Activated naive CD8-positive, alpha-beta T cell treated with anti-CD3 and anti-CD28 coated beads, Interleukin-2, amount 10 ng/mL, durations not matched to agents 7 days and 5 days (primary cell): ENCODE results near the gene TPRN. TPM values are rescaled to one million over a fixed set of nuclear protein-coding genes. Genes with fewer than 3 reads are reported as not detected.

Experiments used
- ATAC-seq: fragments of 150-1000 bp; cut with Tn5 transposase; one replicate; pipeline ENCODE4 v1.10.0; 2021; ENCODE audit warnings: low read depth, moderate library complexity
- POLR2A ChIA-PET: fragments of 350-600 bp; sonication (Branson Sonifier 250); formaldehyde crosslinking; loops from one replicate; lab custom pipeline; 2021; ENCODE audit warnings: antibody characterized with exemption; lab: Charles Lee
- DNase-seq: peaks from one replicate; pipeline ENCODE4 v3.0.0; 2021
- H3K27ac Mint-ChIP-seq: one replicate; pipeline ENCODE4 v1.8.0; 2022; ENCODE audit warnings: mild to moderate bottlenecking, mixed read lengths
- H3K27me3 Mint-ChIP-seq: one replicate; pipeline ENCODE4 v1.8.0; 2022; ENCODE audit warnings: mild to moderate bottlenecking, moderate library complexity, mixed read lengths
- H3K36me3 Mint-ChIP-seq: one replicate; pipeline ENCODE4 v1.8.0; 2021; ENCODE audit warnings: mild to moderate bottlenecking, mixed read lengths
- H3K4me1 Mint-ChIP-seq: one replicate; pipeline ENCODE4 v1.8.0; 2021; ENCODE audit warnings: mixed read lengths
- H3K4me3 Mint-ChIP-seq: one replicate; pipeline ENCODE4 v1.8.0; 2022; ENCODE audit warnings: mild to moderate bottlenecking, moderate library complexity, mixed read lengths
- H3K9me3 Mint-ChIP-seq: one replicate; pipeline ENCODE4 v1.8.0; 2021; ENCODE audit warnings: mixed read lengths
- total RNA-seq, 2 experiments: library from RNA; stranded (reverse); gene quantifications; one replicate each; pipeline ENCODE4 v1.2.3, GENCODE V29; 2021

Gene TPRN
- total RNA-seq, 2 experiments from 2014 or later = 11.2 to 14.7 TPM

GRCh38 chr9:137152844-137153405 is 47.6 kb downstream of the TPRN start:
- POLR2A ChIA-PET = interaction anchor here (0.7 kb wide), 1 partner anchor 70 kb away, joined by 3 read pairs; no protein-coding TSS in a partner anchor
- Mint-ChIP-seq H3K4me1 (peaks cover 3% of the 10 kb centered on the region), H3K36me3 (no peaks in the 10 kb centered on the region), H3K4me3 (no peak overlapping the region), H3K27me3 (peaks cover 10% of the 10 kb centered on the region), H3K27ac (no peak overlapping the region), H3K9me3 (no peaks in the 10 kb centered on the region)
- ATAC-seq = no peak
- no peak for DNase-seq

DNA sequence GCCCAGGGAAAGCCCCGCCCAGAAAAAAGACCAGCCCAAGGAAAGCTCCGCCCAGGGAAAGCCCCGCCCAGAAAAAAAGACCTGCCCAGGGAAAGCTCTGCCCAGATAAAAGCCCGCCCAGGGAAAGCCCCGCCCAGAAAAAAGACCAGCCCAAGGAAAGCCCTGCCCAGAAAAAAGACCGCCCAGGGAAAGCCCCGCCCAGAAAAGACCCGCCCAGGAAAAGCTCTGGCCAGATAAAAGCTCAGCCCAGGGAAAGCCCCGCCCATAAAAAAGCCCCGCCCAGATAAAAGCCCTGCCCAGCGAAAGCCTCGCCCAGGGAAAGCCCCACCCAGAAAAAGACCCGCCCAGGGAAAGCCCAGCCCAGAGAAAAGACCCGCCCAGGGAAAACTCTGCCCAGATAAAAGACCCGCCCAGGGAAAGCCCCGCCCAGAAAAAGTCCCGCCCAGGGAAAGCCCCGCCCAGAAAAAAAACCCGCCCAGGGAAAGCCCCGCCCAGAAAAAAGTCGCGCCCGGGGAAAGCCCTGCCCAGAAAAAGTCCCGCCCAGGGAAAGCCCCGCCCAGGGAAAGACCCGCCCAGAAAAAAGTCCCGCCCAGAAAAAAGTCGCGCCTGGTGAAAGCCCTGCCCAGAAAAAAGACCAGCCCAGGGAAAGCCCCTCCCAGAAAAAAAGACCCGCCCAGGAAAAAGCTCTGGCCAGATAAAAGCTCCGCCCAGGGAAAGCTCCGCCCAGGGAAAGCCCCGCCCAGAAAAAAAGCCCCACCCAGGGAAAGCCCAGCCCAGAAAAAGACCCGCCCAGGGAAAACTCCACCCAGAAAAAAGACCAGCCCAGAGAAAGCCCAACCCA is 49.7 kb downstream of the TPRN start:
- Mint-ChIP-seq H3K27me3 (peaks cover under 1% of the 10 kb centered on the region), H3K4me1 (peaks cover 4% of the 10 kb centered on the region), H3K36me3 (no peaks in the 10 kb centered on the region), H3K9me3 (no peaks in the 10 kb centered on the region), H3K27ac (no peak overlapping the region), H3K4me3 (no peak overlapping the region)
- DNase-seq = no peak
- ATAC-seq = peak; percentile 12
- POLR2A ChIA-PET = interaction anchor here (1.0 to 1.4 kb wide), 3 partner anchors 13 to 50 kb away, joined by 4 read pairs; partner anchors contain the start of gene TPRN

DNA sequence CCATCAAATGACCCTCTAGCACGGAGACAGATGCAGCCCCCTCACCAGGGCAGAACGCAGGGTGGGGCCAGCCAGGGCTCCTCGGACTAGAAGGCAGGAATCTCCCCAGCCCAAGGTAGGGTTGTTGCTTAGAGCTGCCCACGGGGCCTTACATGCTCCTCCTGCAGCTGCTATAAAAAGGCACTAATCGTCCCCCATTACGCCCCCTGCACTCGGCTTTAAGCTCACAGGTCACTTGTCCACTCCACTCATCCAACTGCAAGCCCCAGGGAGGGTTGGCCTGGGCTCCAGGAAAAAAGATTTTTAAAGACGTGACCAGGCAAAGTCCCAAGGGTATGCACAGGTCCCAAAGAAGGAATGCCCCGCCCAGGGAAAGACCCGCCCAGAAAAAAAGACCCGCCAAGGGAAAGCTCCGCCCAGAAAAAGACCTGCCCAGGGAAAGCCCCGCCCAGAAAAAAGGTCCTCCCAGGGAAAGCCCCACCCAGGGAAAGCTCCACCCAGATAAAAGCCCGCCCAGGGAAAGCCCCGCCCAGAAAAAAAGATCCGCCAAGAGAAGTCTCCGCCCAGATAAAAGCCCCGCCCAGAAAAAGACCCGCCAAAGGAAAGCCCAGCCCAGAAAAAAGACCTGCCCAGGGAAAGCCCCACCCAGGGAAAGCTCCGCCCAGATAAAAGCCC is 50.5 kb downstream of the TPRN start:
- POLR2A ChIA-PET = interaction anchor here (0.6 to 1.4 kb wide), 3 partner anchors 19 to 51 kb away, joined by 3 to 4 read pairs (median 4); partner anchors contain the start of gene TPRN
- Mint-ChIP-seq H3K36me3 (no peaks in the 10 kb centered on the region), H3K4me1 (peaks cover 4% of the 10 kb centered on the region), H3K27me3 (no peaks in the 10 kb centered on the region), H3K27ac (no peak overlapping the region), H3K4me3 (no peak overlapping the region), H3K9me3 (no peaks in the 10 kb centered on the region)
- ATAC-seq (no peak), DNase-seq (no peak)

GRCh38 chr9:137149363-137149762 is 51.2 kb downstream of the TPRN start:
- no peaks in the 10 kb centered on the region for H3K9me3 Mint-ChIP-seq
- POLR2A ChIA-PET = interaction anchor here (1.2 kb wide), 1 partner anchor 20 kb away, joined by 4 read pairs; no protein-coding TSS in a partner anchor
- H3K36me3 Mint-ChIP-seq = no peaks in the 10 kb centered on the region

DNA sequence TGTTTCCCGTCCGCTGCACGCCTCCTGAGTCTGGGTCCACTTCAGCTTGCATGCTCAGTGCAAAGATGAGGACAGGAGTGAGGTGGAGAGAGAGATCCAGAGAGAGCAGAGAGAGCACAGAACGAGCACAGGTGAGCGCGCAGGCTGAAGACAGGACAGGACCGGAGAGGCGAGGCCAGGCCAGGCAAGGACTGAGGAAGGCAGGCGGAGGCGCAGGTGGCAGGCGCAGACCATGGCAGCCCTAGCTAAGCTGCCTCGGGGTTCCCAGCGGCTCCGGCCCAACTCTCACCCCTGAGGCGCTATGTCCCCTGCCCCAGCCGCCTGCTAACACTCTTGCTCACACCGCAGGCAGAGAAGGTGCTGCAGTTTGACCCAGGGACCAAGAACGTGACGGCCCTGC is 51.9 kb downstream of the TPRN start:
- Mint-ChIP-seq H3K27me3 (no peaks in the 10 kb centered on the region), H3K4me1 (peaks cover 4% of the 10 kb centered on the region), H3K4me3 (no peak overlapping the region), H3K27ac (no peak overlapping the region), H3K36me3 (no peaks in the 10 kb centered on the region), H3K9me3 (no peaks in the 10 kb centered on the region)
- ATAC-seq = no peak
- POLR2A ChIA-PET = no interaction called here
- no peak for DNase-seq

More at GRCh38 chr9:137149363-137149762, 51.2 kb downstream of the TPRN start:
- no peaks in the 10 kb centered on the region for H3K27me3 Mint-ChIP-seq
- H3K4me3 Mint-ChIP-seq = no peak overlapping the region
- H3K4me1 Mint-ChIP-seq = peaks cover 4% of the 10 kb centered on the region
- DNase-seq (no peak), ATAC-seq (no peak)
- H3K27ac Mint-ChIP-seq = no peak overlapping the region

GRCh38 chr9:137148242-137148641 is 52.3 kb downstream of the TPRN start:
- no peak overlapping the region for H3K4me3 Mint-ChIP-seq

GRCh38 chr9:137147793-137148160 is 52.8 kb downstream of the TPRN start:
- no peak for DNase-seq
- no peaks in the 10 kb centered on the region for H3K27me3 Mint-ChIP-seq
- peaks cover 4% of the 10 kb centered on the region for H3K4me1 Mint-ChIP-seq
- H3K4me3 Mint-ChIP-seq = no peak overlapping the region
- no peaks in the 10 kb centered on the region for H3K9me3 Mint-ChIP-seq
- no peak overlapping the region for H3K27ac Mint-ChIP-seq
- ATAC-seq = no peak
- no peaks in the 10 kb centered on the region for H3K36me3 Mint-ChIP-seq
- POLR2A ChIA-PET = no interaction called here

More at GRCh38 chr9:137148242-137148641, 52.3 kb downstream of the TPRN start:
- H3K9me3 Mint-ChIP-seq = no peaks in the 10 kb centered on the region
- no peaks in the 10 kb centered on the region for H3K27me3 Mint-ChIP-seq
- H3K4me1 Mint-ChIP-seq = peaks cover 4% of the 10 kb centered on the region
- no peak for DNase-seq
- POLR2A ChIA-PET = no interaction called here
- H3K36me3 Mint-ChIP-seq = no peaks in the 10 kb centered on the region
- no peak overlapping the region for H3K27ac Mint-ChIP-seq
- no peak for ATAC-seq

DNA sequence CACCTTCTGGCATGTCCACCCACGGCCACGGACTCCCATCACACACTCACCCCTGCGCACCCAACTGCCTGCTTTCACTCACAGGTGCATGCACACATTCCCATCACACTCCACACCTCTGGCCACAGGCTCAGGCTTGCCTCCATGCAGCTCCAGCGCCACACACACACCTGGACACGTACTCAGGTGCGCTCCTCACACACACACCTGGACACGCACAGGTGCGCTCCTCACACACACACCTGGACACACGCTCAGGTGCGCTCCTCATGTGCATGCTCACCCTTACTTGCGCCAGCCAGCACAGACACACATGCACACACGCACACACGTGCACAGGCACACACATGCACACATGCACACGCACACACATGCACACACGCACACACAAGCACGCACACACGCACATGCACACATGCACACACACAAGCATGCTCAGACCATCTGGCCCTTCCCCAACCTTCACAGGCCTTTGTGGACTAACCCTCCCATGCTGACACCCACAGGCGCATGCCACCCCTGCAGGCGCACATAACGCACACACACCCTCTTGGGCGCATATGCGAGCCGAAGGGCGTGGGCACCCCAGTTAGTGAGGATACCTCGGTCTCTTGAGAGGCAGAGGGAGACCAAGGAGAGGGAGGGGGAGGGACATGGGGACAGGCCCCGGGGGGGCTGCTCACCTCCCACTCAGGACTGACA is 53.3 kb downstream of the TPRN start:
- no peaks in the 10 kb centered on the region for H3K36me3 Mint-ChIP-seq
- no peak for DNase-seq
- peaks cover 4% of the 10 kb centered on the region for H3K4me1 Mint-ChIP-seq
- peaks cover under 1% of the 10 kb centered on the region for H3K27me3 Mint-ChIP-seq
- no peak for ATAC-seq
- POLR2A ChIA-PET = interaction anchor here (1.1 kb wide), 1 partner anchor 11 kb away, joined by 3 read pairs; no protein-coding TSS in a partner anchor
- H3K4me3 Mint-ChIP-seq = no peak overlapping the region
- H3K9me3 Mint-ChIP-seq = no peaks in the 10 kb centered on the region
- H3K27ac Mint-ChIP-seq = no peak overlapping the region

DNA sequence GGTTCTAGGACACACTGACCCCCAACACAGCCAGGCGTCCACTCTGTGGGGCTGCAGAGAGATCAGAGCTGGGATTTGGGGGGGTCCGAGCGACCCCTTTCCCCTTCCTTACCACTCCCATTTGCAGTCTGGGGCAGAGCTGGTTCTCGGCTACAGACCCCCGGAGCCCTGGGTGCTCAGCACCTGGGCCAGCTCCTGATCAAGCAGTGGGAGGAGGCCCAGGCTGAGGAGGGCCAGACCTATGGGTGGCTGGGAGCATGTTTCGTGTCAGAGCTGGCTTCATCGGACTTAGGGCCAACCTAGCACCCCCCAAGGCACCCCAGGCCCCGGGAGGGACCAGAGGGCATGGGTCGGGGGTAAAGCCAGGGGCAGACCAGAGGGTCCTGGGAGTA is 54.0 kb downstream of the TPRN start:
- DNase-seq = no peak
- Mint-ChIP-seq H3K27me3 (peaks cover 2% of the 10 kb centered on the region), H3K27ac (no peak overlapping the region), H3K4me3 (no peak overlapping the region), H3K9me3 (no peaks in the 10 kb centered on the region), H3K4me1 (peaks cover 4% of the 10 kb centered on the region), H3K36me3 (no peaks in the 10 kb centered on the region)
- POLR2A ChIA-PET = interaction anchor here (1.1 kb wide), 1 partner anchor 11 kb away, joined by 3 read pairs; no protein-coding TSS in a partner anchor
- peak; percentile 19 for ATAC-seq

GRCh38 chr9:137145731-137146526 is 54.6 kb downstream of the TPRN start:
- peaks cover 6% of the 10 kb centered on the region for H3K27me3 Mint-ChIP-seq
- no peaks in the 10 kb centered on the region for H3K9me3 Mint-ChIP-seq
- peak; percentile 28 for DNase-seq
- no peak overlapping the region for H3K27ac Mint-ChIP-seq
- H3K4me3 Mint-ChIP-seq = no peak overlapping the region
- H3K4me1 Mint-ChIP-seq = peaks cover 4% of the 10 kb centered on the region
- POLR2A ChIA-PET = interaction anchor here (1.1 kb wide), 1 partner anchor 12 kb away, joined by 3 read pairs; no protein-coding TSS in a partner anchor
- ATAC-seq = no peak
- no peaks in the 10 kb centered on the region for H3K36me3 Mint-ChIP-seq

- POLR2A ChIA-PET = no interaction called here
- ATAC-seq (no peak), DNase-seq (no peak)
- Mint-ChIP-seq H3K9me3 (no peaks in the 10 kb centered on the region), H3K27me3 (peaks cover 23% of the 10 kb centered on the region), H3K36me3 (no peaks in the 10 kb centered on the region), H3K4me1 (peaks cover 9% of the 10 kb centered on the region), H3K27ac (no peak overlapping the region), H3K4me3 (no peak overlapping the region)
Measured at GRCh38 chr9:137143459-137143858, 57.1 kb downstream of the TPRN start.
